K562 (cell line): Measurements from ENCODE around the gene TOR1AIP1. TPM values are rescaled to one million over a fixed set of nuclear protein-coding genes. Genes with fewer than 3 reads are reported as not detected.
A peak's percentile ranks its signal among the peaks of the same experiment; 100 is the strongest.

Experiments used
- ARID4B ChIP-seq: sonication (generic); formaldehyde crosslinking; IDR thresholded peaks from 2 replicates; pipeline ENCODE4 v1.8.0; 2022; ENCODE audit warnings: mild to moderate bottlenecking, missing genetic modification reagents
- ATF7 ChIP-seq: fragments of 450-650 bp; IDR thresholded peaks from 2 replicates; pipeline ENCODE4 v1.7.1; 2014; ENCODE audit warnings: mild to moderate bottlenecking, moderate library complexity
- FOSL1 ChIP-seq: fragments of 200-800 bp; sonication (Bioruptor generic); conservative IDR thresholded peaks from 2 replicates; pipeline ENCODE4 v1.6.1; 2016; ENCODE audit warnings: missing genetic modification characterization, missing compliant biosample characterization
- GATA2 ChIP-seq: sonication (generic); formaldehyde crosslinking; IDR thresholded peaks from 2 replicates; pipeline ENCODE4 v1.4.0; 2020; ENCODE audit warnings: mild to moderate bottlenecking, missing genetic modification reagents
- HNRNPK ChIP-seq: fragments of 200-400 bp; formaldehyde crosslinking; IDR thresholded peaks from one replicate; pipeline ENCODE4 v1.6.1; 2018; ENCODE audit warnings: mild to moderate bottlenecking, low read depth, low read length; ENCODE audit not compliant: poor library complexity, severe bottlenecking
- JUN ChIP-seq, 2 experiments: sonication (generic) in 1 of 2; formaldehyde crosslinking in 1 of 2; IDR thresholded peaks; 2 replicates each; pipeline versions ENCODE4 v1.6.1 to v1.8.0; 2012 to 2022; ENCODE audit warnings: borderline replicate concordance in 2 of 2, mild to moderate bottlenecking in 2 of 2, improper control_type of control experiment in 1 of 2, low read depth in 1 of 2, low read length in 1 of 2, missing genetic modification reagents in 1 of 2
- NR2F6 ChIP-seq: fragments of 450-650 bp; formaldehyde crosslinking; IDR thresholded peaks from 2 replicates; pipeline ENCODE4 v1.4.0; 2020; ENCODE audit warnings: mild to moderate bottlenecking
- PATZ1 ChIP-seq: fragments of 250-450 bp; sonication (Bioruptor Pico); IDR thresholded peaks from 2 replicates; pipeline ENCODE4 v1.5.0; 2020; ENCODE audit warnings: mild to moderate bottlenecking, borderline replicate concordance
- RAD51 ChIP-seq: fragments of 450-650 bp; IDR thresholded peaks from 2 replicates; pipeline ENCODE4 v1.7.1; 2016; ENCODE audit warnings: low read depth, mild to moderate bottlenecking, borderline replicate concordance
- RNF2 ChIP-seq: sonication (generic); IDR thresholded peaks from 2 replicates; pipeline ENCODE4 v1.6.1; 2016
- SMAD1 ChIP-seq: fragments of 150-350 bp; IDR thresholded peaks from 2 replicates; pipeline ENCODE4 v1.6.1; 2014; ENCODE audit warnings: low read length, low read depth; ENCODE audit not compliant: partially characterized antibody
- THAP12 ChIP-seq: fragments of 250-450 bp; sonication (Bioruptor Pico); IDR thresholded peaks from 2 replicates; pipeline ENCODE4 v1.9.0; 2021; ENCODE audit warnings: mild to moderate bottlenecking, inconsistent platforms
- ZNF311 ChIP-seq: fragments of 250-450 bp; sonication (Bioruptor Pico); IDR thresholded peaks from 2 replicates; pipeline ENCODE4 v1.4.0; 2020; ENCODE audit warnings: mild to moderate bottlenecking, moderate library complexity
- ZNF695 ChIP-seq: fragments of 450-650 bp; formaldehyde crosslinking; IDR thresholded peaks from 2 replicates; pipeline ENCODE4 v1.4.0; 2020; ENCODE audit warnings: mild to moderate bottlenecking, moderate library complexity
- polyA plus RNA-seq, 8 experiments: library from polyadenylated mRNA; depleted of rRNA in 4 of 8; stranded (reverse) in 5 of 8; unstranded in 3 of 8; fragments of >200 nt; fragmentation: Nextera tagmentation in 2 of 8; fragmentation: Illumina TruSeq in 1 of 8; extraction: Ambion mirVana in 2 of 8; extraction: Trizol in 1 of 8; gene quantifications; 2 replicates each; pipeline versions ENCODE4 v1.2.1 to v1.2.3, GENCODE V29; 2011 to 2014; ENCODE audit warnings: inconsistent platforms in 1 of 8, missing spikeins in 1 of 8
- total RNA-seq, 7 experiments: library from RNA; depleted of rRNA in 6 of 7; stranded (reverse); fragments of >200 nt in 6 of 7; fragmentation: Illumina TruSeq in 2 of 7; extraction: Trizol in 2 of 7; gene quantifications; 2 replicates each; pipeline versions ENCODE4 v1.2.1 to v1.2.3, GENCODE V29; 2011 to 2021; ENCODE audit warnings: low replicate concordance in 1 of 7
- TF ChIP-seq, protein P1 (sequence below): fragments of 450-650 bp; IDR thresholded peaks from 2 replicates; pipeline ENCODE4 v1.7.1; 2018; ENCODE audit warnings: mild to moderate bottlenecking, low read depth; ENCODE audit not compliant: partially characterized antibody

TOR1AIP1 gene
- total and polyA plus RNA-seq, 9 of the 15 experiments (the other 6 are each of a cell fraction or from before 2014, with no cell fraction given) = 18.1 to 46.9 (median 35.5) TPM

DNA sequence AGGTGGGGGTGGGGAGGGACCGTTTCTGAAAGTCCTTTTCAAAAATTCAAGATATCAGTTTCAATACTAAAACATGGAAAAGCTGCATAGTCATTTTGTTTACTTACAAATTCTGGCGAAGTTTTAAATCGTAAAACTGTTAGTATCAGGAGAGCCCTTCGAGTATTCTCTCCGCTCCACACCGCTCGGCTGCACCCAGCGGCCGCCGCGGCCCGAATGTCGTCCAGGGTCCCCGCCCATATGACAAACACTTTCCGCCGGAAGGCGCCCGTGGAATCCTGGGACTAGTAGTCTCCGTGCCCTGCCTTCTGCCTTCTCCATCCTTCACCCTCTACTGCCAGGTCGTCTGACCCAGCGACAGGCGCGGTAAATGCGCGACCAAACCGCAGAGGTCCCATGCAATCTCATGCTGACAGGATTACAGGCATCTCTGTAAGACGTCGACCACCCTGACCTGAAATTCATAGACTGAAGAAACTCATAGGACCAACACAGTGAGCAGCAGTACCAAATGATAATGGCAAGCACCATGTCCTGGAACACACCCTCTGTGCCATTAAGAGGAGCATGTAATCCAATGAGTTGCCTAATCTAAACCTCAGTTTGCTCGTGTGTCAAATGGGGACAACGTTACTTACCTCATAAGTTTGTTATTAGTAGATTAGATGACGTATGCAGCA is 4.4 kb upstream of the TOR1AIP1 start, which contains the start of gene TOR1AIP2 (continued):
- TF ChIP-seq ARID4B (CRISPR knock-in tag) (peak; percentile 71), ZNF311 (CRISPR knock-in tag) (no peak), FOSL1 (tag) (no peak; the same call in 1 of the 2 replicates), NR2F6 (CRISPR knock-in tag) (no peak), RAD51 (peak; percentile 8; the same call in 1 of the 2 replicates), JUN (IDR thresholded peaks at IDR 0.05; ENCODE audit: borderline replicate concordance, low read depth, low read length) (peak; percentile 86), JUN (CRISPR knock-in tag; IDR thresholded peaks at IDR 0.05; ENCODE audit: borderline replicate concordance) (0 out of 2 replicates have a peak, but pooled peaks have one; percentile 51), RNF2 (0 out of 2 replicates have a peak, but pooled peaks have one; percentile 32), ATF7 (peak; percentile 78), THAP12 (CRISPR knock-in tag) (peak; percentile 68; the same call in 1 of the 2 replicates), HNRNPK (no peak), ZNF695 (CRISPR knock-in tag) (no peak), PATZ1 (no peak), SMAD1 (peak; percentile 82), GATA2 (no peak)
- TF ChIP-seq, protein P1, sequence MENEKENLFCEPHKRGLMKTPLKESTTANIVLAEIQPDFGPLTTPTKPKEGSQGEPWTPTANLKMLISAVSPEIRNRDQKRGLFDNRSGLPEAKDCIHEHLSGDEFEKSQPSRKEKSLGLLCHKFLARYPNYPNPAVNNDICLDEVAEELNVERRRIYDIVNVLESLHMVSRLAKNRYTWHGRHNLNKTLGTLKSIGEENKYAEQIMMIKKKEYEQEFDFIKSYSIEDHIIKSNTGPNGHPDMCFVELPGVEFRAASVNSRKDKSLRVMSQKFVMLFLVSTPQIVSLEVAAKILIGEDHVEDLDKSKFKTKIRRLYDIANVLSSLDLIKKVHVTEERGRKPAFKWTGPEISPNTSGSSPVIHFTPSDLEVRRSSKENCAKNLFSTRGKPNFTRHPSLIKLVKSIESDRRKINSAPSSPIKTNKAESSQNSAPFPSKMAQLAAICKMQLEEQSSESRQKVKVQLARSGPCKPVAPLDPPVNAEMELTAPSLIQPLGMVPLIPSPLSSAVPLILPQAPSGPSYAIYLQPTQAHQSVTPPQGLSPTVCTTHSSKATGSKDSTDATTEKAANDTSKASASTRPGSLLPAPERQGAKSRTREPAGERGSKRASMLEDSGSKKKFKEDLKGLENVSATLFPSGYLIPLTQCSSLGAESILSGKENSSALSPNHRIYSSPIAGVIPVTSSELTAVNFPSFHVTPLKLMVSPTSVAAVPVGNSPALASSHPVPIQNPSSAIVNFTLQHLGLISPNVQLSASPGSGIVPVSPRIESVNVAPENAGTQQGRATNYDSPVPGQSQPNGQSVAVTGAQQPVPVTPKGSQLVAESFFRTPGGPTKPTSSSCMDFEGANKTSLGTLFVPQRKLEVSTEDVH = peak; percentile 53
